Measurements from ENCODE around the gene MIER2.

MIER2 gene

DNA sequence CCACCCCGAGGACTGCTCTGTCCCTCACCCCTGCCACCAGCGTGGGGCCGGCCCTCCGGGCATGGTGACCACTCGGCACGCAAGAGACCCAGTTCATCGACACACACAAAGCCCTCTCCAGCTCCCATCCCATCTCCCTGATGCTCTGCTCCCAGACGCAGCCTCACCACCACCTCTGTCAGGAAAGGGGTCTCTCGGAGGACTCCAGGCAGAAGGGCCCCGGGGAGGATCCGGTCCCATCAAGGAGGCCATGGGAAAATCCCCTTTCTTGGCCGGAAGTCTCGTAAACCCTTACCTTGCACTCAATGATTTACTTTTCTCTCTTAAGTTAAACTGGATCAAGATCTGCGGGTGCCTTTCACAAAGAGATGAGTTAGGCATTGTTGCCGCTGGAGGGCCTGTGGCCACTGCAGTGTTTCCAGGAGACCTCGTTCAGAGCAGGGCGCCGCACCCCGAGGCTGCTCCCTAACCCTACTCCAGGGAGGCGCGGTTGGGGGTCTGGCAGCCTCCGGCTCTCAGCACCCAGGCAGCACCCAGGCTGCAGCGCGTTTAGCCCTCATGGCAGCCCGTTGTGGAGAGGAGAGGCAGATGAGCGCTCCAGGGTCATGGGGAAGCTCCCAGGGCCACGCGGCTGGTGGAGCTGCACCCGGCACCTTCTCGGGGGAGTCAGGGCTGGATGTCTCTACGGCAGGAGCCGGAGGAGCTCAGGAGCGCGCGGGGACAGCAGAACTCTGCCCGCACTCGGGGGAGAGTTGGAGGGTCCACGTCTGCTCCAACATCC, 33.4 kb upstream of the MIER2 start:
- no peak for DNase-seq (ENCODE audit: low spot score)

DNA sequence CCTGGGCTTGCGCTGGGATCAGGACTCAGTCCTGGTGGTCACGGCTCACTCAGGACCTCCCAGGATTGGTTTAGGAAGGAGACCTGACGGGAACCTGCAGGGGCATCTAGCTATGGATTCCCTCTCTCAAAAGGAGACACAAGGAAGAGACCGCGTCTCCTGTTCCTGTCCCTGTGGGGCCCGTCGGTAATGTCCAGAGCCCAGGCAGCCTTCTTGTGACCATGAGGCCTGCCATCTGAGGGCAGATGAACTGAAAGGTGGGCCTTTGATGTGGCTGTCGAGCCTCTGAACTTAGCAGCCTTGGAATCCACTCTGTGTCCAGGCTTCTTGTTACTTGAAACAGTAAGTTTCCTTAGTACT, 31.5 kb upstream of the MIER2 start:
- no peak for DNase-seq (ENCODE audit: low spot score)

DNA sequence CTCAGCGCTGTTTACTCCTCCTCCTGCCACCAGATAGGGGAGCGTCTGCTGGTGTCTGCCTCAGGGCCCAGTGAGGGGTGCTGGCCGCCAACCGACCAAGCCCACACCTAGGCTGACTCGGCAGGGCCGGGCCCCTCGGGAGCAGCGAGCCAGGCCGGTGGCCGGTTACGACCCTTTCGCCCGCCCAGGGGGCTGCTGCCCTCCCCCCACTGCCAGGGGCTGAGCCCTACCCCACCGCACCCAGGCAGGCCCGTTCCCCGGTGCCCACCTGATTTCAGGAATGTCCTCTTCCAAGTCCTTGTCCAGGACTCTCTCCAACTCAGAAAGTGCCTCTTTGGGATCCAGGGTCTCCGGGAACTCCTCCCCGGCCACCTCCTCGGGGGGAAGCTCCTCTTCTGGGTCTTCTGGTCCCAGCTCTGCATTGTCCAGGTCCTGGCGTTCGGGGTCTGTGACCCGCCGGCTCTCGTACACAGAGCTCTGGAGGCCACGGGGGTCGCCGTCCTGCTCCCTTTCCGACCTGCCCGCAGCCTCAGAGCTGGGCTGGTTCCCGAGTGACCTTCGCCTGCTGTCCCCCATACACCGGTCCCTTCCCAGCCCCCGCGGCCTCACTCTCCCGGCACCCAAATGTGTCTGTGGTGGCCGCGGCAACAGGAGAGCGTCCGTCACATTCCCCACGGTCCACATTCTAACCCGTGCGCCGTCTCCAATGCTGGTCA, 31.0 kb upstream of the MIER2 start:
- DNase-seq (ENCODE audit: low spot score), result no peak

DNA sequence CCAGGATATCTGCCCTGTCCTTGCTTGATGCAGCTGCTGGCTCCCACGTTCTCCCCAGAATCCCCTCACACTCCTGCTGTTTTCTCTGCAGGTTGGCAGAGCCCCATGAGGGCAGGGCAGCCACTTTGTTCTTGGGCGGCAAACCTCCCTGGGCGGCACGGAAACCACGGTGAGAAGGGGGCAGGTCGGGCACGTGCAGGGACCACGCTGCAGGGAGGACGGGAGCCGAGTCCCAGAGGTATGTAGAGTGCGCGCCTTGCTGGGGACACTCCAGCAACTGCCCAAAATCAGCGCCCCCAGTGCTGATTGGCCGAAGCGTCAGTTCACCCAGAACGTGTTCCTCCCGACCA, 30.3 kb upstream of the MIER2 start:
- DNase-seq (ENCODE audit: low spot score), result no peak

DNA sequence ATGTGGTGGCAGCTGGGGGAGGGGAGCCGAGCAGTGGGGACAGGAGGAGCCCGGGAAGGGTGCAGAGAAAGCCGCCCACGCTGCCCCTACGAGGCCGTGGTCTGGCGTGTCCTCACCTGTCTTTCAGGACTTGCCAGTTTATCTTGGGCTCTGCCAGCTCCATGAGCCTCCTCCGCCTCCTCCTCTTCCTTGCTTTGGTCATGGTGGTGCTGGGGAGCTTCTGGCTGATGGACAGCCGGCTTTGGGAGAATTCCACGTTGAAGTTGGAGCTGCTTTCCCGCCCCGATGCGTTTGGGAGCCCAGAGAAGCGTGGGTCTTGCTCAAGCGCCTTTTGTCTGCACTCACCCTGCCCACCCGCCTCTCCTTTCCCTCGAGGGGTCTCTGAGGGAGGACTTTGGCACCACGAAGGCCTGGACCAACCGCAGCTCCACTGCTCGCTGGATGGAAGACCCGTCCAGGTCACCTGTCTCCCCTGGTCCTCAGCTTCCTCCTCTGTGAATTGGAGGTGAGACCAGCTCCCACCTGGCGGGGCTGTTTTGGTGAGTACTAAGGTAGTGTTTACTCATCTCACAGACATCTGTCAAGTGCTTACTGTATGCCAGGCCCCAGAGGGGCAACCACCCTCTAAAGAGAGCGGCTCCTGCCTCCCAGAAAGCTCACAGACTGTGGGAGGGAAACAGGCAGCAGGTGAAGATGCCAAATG, 29.7 kb upstream of the MIER2 start:
- no peak for DNase-seq (ENCODE audit: low spot score)

DNA sequence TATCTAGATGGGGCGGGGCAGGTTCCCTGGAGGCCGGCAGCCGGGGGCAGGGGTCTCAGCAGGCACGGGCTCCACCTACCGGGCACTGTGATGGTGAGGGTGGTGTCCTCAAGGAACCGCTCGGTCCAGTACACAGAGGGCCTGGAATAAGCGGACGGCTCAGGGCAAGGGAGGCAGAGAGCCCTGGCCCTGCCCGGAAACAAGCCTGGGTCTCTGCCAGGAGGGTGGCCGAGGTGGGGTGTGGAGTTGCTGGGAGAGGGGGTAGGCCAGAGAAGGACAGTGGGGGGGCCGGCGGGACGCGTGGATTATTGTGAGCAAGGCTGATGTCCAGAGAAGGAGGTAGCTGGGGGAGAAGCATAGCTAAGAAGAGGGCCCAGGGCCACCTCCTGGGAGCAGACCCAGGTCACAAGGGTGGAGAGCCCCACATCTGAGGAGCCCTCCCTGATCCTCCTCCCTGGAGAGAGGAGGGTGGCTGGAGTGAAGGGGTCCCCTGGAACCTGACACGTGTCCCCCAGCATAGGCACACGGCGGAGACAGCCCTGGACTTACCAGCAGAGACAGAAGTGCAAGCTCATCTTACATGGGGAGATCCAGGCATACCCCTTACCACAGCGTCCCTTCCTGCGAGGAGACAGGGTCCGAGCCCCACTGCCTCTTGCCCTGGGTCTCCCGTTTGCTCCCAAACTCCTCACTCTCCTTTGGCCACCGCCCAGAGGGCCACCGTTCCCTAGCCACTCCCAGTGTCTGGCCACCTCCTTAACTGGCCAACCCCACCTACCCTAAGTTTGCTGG, 29.0 kb upstream of the MIER2 start:
- DNase-seq (ENCODE audit: low spot score), result no peak

DNA sequence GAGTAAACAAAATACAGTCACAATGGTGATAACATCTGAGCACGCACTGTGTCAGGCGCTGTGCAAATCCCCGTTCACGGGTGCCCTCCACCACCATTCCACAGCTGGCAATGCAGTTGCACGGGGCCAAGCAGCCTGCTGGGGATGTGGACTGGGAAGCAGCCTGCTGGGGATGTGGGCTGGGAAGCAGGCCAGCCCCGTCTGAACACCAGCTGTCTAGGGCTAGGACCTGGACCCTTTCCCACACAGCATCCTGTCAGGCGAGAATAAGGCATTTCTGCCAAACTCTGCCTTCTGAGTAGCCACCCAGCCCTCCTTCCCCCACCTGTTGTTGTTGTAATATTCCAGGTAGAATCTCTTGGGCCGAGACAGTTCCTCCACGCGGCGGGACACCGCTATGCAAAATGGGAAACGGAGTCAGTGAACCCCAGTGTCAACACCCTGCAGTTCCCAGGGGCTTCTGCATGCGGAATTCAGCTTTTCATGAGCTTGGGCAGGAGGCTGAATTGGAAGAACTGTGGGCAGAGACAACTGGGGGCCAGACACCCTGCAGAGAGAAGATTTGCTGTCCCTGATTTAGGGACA, 27.8 kb upstream of the MIER2 start:
- no peak for DNase-seq (ENCODE audit: low spot score)

DNA sequence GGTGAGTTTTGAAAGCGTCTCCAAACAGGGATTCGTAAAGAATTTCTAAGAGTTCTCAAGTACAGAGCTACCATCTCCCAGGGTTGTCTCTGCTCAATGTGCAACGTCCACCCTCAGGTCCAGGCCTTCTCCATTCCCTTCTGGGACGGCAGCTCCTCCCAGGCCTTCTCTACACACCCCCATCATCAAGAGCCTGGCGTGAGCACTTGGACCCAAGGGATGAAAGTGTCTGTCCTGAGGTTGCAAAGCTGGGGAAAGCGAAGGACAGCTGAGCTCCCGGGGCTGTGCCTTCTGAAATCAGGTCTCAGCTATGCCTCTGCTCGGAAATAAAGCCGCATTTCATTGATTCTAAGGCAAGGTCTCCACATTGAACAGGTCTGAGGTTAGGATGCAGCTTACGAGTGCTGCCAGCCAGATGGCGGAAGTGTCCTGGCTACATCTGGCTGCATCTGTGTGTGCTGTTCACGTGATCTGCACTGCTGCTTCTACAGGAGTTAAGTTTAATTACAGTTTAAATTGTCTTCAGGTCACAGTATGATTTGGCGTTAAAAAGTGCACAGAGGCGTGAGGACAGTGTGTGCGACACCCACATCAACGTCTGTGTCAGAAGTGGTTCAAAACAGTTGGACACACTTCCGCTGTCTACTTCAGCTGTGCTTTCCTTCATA, 27.0 kb upstream of the MIER2 start:
- no peak for DNase-seq (ENCODE audit: low spot score)

DNA sequence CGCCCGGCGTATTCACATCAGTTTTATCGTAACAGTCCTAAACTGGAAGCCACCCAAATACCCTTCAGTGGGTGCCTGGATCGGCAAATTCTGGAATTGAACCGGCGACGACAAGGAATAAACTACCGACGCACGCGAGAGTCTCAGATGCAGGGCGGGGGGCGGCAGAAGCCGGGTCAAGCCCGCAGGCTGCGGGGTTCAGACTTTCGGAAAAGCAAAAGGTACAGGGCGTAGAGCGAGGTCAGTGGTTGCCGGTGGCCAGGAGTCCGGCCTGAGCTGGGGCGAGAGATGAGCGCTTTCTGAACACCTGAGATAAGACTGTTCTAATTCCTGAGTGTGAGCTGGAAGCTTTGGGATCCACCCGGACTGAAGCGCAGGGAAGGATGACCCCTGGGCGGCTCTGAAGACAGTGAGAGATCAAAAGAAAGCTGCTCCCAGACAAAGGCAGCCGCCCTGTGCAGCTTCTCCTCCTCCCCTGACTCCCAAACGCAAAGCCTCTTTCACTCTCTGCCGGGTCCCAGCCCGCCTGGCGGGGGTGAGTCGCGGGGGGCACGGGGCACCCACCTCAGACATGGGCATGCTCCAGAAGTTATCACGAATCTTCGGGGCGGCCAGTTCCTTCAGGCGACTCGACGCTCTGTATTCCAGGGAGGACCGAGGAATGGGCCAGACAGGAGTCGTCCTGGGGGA, 26.2 kb upstream of the MIER2 start:
- no peak for DNase-seq (ENCODE audit: low spot score)

DNA sequence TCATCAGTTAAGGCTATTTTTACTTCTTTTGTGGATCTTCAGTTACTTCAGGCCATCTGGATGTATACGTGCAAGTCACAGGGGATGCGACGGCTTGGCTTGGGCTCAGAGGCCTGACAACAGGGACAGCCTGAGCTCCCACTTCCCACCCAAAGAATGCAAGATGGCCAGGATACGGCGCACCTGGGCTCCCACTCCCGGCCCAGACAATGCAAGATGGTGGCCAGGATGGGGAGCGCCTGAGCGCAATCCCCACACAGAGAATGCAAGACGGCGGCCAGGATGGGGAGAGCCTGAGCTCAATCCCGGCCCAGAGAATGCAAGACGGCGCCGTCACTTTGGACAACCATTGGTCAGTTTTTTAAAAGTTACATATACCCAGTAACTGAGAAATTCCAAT, 25.3 kb upstream of the MIER2 start:
- DNase-seq (ENCODE audit: low spot score), result no peak

DNA sequence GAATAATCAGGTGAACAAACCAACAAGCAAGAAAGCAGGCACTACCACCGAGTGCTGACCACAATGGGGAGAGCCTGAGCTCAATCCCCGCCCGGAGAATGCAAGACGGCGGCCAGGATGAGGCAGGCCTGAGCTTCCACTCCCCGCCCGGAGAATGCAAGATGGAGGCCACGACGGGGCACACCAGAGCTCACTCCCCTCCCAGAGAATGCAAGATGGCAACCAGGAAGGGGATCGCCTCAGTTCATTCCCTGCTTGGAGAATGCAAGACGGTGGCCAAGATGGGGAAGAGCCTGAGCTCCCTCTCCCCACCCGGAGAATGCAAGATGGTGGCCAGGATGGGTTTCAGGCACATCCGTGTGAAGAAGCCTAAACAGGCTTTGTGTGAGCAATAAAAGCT, 24.7 kb upstream of the MIER2 start:
- DNase-seq (ENCODE audit: low spot score), result no peak

DNA sequence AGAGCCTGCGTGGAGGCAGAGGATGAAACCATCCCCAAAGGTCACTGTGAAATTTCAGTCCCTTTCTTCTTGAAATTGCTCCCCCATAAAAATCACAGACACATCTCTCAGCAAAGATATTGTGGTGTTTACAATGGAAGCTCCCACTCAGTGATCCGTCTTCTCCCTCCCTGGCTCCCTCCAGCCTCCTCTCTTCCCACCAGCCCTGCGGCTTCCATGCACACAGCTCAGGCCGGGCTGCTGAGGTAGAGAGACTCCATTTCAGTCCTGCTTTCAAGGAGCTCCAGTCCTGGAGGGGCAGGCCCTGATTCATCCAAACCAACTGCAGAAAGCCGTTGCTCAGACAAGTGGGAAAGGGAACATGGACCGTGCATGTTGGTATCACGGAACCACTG, 24.0 kb upstream of the MIER2 start:
- DNase-seq (ENCODE audit: low spot score), result no peak

DNA sequence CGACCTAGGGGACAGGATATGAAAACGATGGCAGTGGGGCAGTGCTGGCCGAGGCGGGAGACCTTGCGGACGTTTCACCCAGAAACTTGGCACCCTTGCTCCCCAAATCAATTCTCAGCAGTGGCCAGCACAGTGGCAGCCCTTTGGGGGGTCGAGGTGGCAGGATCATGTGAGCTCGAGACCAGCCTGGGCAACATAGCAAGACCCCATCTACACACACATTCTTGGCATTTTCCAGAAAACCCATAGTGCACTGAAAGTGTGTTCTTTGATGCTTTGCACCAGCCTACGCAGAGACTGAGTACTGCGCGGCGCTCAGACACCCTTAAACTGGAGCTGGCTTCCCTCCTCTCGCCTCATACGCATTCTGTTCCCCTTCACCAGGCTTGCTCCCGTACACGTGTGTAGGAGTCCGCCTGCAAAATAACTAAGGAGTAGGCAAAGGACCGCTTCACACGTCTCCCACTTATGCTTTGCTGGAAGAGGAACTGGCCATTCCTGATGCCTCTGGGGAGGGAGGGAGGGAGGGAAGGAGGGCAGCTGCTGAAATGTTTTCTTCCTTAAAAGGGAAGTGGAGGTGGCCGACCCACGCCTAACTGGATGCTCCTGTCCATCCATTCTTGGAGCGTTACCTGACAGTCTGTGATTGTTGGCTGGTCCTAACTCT, 23.5 kb upstream of the MIER2 start:
- no peak for DNase-seq (ENCODE audit: low spot score)

DNA sequence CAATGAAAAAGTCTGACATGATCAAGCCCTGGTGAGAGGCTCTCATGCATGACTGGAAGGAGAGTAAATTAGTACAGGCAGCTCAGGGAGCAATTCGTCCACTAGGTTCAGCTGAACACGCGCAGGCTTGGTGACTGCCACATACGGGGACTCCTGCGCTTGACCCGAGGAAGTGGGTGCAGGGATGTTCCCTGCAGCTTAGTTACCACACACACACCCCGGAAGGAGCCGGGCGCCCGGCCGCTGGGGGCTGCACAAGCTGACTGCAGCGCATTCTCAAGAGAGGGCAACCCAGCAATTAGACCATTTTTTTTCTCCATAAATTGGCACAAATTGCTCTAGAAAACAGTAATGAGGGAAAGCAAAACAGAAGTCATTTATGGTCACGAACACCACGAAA, 23.0 kb upstream of the MIER2 start:
- no peak for DNase-seq (ENCODE audit: low spot score)

DNA sequence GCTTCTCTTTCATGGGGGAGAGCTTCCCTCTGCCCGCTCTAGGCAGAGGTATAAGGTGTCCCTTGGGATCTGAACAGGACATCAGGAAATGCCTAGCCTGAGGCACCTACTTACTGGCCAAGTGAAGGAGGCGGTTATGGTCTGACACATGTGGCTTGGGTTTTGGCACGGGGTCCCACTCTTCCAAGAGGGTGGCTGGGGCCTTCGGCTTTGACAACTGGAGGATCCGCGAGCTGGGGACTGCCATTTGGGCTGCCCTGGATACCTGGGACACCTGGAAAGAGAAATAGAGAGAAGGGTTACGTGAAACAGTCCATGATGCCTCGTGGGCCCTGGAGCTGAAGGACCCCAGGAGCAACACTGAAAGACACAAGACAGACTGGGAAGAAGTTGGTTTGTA, 22.4 kb upstream of the MIER2 start:
- DNase-seq (ENCODE audit: low spot score), result no peak

DNA sequence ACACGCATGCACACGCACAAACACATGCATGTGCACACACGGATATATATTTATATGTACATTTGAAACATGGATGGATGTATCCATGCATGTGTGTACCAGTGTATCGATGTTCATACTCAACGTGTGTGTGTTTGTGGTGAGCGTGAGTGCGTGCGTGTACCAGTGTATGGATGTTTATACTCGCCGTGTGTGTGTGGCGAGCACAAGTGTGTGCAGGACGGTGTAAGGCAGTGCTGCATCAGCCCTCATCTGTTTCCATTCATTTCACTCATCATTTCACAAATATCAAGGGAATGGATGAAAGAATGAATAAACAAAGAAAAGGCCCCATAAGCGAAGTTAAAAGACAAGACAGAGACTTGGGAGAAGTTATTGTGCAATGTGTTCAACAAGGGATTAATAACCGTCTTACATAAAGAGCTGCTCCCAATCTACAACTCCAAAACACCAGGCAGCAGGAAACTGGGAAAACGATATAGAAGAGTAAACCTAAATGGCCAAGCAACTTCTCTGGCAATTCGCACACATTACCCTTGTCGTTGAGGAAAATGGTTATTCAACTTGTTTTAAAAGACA, 21.7 kb upstream of the MIER2 start:
- no peak for DNase-seq (ENCODE audit: low spot score)

DNA sequence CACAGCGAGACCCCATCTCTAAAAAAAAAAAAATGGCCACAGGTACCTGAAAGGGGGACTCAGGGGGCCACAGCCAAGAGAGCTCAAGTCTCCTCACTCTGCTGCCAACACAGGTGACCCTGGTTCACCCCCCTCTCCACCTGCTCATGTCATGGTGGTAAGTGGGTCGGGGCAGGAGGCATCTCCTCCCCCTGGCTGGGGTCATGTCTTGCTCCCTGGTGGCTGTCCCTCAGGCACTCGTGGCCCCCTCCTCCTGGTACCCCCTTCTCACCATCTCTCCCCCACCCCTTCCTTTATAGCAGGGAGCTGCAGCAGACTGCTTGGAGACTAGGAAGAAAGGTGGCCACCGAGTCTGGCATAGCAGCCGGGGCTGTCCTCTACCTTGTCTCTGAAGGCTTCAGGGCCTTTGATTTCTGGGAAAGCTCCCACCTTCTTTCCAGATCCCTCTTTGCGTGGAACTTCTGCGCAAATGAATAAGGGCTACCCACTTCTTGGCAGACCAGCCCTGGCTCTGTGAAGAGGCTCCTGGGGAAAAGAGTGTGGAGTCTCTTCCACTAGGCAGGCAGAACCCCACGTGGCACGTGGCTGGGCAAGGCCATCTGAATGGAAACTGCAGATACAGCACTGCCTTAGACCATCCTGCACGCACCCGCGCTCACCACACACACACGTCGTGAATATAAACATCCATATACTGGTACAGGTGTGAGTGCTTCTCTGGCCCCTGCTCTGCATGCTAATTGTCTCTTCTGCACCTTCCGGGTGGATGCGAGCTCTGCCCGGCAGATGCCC, 20.1 kb upstream of the MIER2 start:
- DNase-seq (ENCODE audit: low spot score), result no peak

DNA sequence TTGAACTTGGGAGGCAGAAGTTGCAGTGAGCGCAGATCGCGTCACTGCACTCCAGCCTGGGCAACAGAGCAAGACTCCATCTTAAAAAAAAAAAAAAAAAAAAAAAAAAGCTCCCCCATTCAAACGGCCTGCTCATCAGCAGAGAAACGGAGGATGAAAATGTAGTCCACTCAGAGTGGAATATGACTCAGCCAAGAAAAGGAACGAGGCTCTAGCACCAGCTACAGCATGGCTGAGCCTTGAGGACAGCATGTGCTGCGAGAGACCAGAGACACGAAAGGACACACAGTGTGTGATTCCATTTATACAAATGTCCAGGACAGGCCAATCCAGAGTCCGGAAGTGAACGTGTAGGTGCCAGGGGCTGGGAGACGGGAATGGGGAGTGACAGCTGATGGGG, 18.1 kb upstream of the MIER2 start:
- no peak for DNase-seq (ENCODE audit: low spot score)

DNA sequence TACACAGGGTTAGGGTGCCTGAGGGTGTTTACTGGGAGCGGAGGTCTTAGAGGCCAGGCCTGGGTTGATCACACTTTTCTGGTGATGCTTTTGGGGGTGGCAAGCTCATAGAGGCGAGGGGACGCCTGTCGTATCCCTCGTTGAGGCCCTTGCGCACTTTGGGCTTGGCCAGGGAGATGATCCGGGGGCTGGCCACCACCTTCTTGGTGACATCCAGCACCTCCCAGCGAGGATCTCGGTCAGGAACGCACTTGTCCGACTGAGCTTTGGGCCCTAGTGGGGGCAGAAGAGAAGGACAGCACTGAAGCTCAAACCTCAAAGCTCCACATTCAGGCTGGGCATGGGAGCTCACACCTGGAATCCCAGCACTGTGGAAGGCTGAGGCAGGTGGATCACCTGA, 17.6 kb upstream of the MIER2 start:
- no peak for DNase-seq (ENCODE audit: low spot score)

DNA sequence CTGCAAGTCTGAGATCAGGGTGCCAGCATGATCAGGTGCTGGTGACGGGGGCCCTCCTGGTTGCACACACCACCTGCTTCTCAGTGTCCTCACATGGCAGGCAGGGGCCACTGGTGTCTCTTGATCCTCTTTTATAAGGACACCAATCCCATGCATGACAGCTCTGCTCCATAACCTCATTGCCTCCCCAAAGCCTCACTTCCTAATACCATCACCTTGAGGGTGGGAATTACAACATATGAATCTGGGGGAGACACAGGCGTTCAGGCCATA, 15.0 kb upstream of the MIER2 start:
- DNase-seq (ENCODE audit: low spot score), result no peak
